H1 (cell line): Measurements from ENCODE around the gene C1QTNF1. TPM values are rescaled to one million over a fixed set of nuclear protein-coding genes. Genes with fewer than 3 reads are reported as not detected.

Source experiments
- BCL11A ChIP-seq, 2 experiments: IDR thresholded peaks; one replicate each; pipeline ENCODE4 v1.6.1; 2011; ENCODE audit warnings: low read depth in 2 of 2, low read length in 2 of 2, mild to moderate bottlenecking in 2 of 2
- CHD2 ChIP-seq: IDR thresholded peaks from 2 replicates; pipeline ENCODE4 v1.6.1; 2012; ENCODE audit warnings: low read length, improper control_type of control experiment
- GABPA ChIP-seq: IDR thresholded peaks from 2 replicates; pipeline ENCODE4 v1.6.1; 2011; ENCODE audit warnings: mild to moderate bottlenecking, low read length, moderate library complexity, borderline replicate concordance; ENCODE audit not compliant: insufficient read depth
- SIN3A ChIP-seq, 2 experiments: IDR thresholded peaks in 1 of 2; conservative IDR thresholded peaks in 1 of 2; 2 replicates each; pipeline ENCODE4 v1.6.1; 2011 to 2012; ENCODE audit warnings: low read length in 2 of 2, improper control_type of control experiment in 1 of 2, low read depth in 1 of 2, mild to moderate bottlenecking in 1 of 2
- TAF1 ChIP-seq: IDR thresholded peaks from 2 replicates; pipeline ENCODE4 v1.6.1; 2011; ENCODE audit warnings: mild to moderate bottlenecking, low read depth, low read length
- TBP ChIP-seq: IDR thresholded peaks from 2 replicates; pipeline ENCODE4 v1.6.1; 2011; ENCODE audit warnings: low read depth, low read length, improper control_type of control experiment
- ZNF274 ChIP-seq: IDR thresholded peaks from 2 replicates; pipeline ENCODE4 v1.7.0; 2012; ENCODE audit warnings: low read length, borderline replicate concordance; ENCODE audit errors: extremely low read depth
- polyA plus RNA-seq, 7 experiments: library from polyadenylated mRNA; depleted of rRNA in 3 of 7; stranded (reverse) in 5 of 7; unstranded in 2 of 7; fragments of >200 nt in 5 of 7; fragments of 200-250 nt in 2 of 7; gene quantifications; 1 replicate in 5 of 7; 2 replicates in 1 of 7; 4 replicates in 1 of 7; pipeline versions ENCODE4 v1.2.1 to v1.2.3, GENCODE V29; 2011 to 2013; ENCODE audit warnings: missing spikeins in 2 of 7, mixed read lengths in 2 of 7
- total RNA-seq: library from RNA; stranded (reverse); fragmentation: NEBNext Ultra II Directional; extraction: Animal tissue kit (Norgen Biotek cat#: 25700); gene quantifications from 2 replicates; pipeline ENCODE4 v1.2.1, GENCODE V29; 2021
- TF ChIP-seq, protein P1 (sequence below): fragments of 300-600 bp; sonication (generic); IDR thresholded peaks from 2 replicates; pipeline ENCODE4 v1.7.1; 2012; ENCODE audit warnings: low read length, moderate library complexity, mild to moderate bottlenecking, inconsistent platforms; ENCODE audit not compliant: insufficient replicate concordance
- TF ChIP-seq, protein P2 (sequence below): IDR thresholded peaks from 2 replicates; pipeline ENCODE4 v1.6.1; 2012; ENCODE audit warnings: inconsistent platforms

The C1QTNF1 gene
- total and polyA plus RNA-seq, 2 of the 8 experiments (the other 6 are each of a cell fraction or from before 2014, with no cell fraction given): 1.5 to 2.5 TPM

DNA sequence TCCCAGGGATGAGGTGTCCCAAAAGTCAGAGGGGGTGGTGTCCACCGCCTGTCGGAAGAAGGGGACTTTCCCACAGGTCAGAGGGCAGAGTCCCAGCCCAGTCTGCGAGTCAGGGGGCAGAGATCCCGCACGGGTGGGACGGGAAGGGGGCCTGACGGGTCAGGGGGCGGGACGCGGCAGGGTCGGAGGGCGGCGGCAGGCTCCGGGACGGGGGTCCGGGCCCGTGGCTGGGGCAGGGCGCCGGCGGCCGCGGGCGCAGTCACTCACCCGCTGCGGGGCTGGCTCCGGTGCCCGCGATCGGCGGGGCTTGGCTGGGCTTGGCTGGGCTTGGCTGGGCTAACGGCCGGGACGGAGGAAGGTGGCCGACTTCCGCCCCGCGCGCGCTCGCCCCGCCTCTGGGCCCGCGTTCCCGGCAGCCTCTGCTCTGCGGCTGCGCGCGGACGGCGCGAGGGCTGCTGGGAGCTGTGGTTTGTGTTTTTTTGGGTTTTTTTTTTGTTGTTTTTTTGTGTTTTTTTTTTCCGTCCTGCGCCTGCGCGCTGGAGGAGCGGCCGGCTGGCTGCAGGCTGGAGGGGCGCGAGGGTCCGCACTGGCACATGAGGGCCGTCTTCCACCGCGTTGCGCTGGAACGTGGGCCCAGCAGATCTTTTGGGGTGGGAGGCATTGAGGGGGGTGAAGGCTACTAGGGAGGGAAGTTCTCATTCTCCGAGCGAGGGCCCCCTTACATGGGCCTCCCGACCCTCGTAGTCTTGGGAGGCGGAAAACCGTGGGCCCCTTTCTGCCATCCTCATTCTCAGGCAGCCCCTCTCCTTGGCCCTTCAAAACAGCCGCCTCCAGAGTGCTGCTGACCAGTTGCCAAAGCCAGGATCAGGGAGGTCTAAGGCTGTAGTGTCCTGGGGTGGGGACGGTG is 14.3 kb upstream of the C1QTNF1 start, which contains the start of gene CANT1 (continued):
- TF ChIP-seq, protein P1, sequence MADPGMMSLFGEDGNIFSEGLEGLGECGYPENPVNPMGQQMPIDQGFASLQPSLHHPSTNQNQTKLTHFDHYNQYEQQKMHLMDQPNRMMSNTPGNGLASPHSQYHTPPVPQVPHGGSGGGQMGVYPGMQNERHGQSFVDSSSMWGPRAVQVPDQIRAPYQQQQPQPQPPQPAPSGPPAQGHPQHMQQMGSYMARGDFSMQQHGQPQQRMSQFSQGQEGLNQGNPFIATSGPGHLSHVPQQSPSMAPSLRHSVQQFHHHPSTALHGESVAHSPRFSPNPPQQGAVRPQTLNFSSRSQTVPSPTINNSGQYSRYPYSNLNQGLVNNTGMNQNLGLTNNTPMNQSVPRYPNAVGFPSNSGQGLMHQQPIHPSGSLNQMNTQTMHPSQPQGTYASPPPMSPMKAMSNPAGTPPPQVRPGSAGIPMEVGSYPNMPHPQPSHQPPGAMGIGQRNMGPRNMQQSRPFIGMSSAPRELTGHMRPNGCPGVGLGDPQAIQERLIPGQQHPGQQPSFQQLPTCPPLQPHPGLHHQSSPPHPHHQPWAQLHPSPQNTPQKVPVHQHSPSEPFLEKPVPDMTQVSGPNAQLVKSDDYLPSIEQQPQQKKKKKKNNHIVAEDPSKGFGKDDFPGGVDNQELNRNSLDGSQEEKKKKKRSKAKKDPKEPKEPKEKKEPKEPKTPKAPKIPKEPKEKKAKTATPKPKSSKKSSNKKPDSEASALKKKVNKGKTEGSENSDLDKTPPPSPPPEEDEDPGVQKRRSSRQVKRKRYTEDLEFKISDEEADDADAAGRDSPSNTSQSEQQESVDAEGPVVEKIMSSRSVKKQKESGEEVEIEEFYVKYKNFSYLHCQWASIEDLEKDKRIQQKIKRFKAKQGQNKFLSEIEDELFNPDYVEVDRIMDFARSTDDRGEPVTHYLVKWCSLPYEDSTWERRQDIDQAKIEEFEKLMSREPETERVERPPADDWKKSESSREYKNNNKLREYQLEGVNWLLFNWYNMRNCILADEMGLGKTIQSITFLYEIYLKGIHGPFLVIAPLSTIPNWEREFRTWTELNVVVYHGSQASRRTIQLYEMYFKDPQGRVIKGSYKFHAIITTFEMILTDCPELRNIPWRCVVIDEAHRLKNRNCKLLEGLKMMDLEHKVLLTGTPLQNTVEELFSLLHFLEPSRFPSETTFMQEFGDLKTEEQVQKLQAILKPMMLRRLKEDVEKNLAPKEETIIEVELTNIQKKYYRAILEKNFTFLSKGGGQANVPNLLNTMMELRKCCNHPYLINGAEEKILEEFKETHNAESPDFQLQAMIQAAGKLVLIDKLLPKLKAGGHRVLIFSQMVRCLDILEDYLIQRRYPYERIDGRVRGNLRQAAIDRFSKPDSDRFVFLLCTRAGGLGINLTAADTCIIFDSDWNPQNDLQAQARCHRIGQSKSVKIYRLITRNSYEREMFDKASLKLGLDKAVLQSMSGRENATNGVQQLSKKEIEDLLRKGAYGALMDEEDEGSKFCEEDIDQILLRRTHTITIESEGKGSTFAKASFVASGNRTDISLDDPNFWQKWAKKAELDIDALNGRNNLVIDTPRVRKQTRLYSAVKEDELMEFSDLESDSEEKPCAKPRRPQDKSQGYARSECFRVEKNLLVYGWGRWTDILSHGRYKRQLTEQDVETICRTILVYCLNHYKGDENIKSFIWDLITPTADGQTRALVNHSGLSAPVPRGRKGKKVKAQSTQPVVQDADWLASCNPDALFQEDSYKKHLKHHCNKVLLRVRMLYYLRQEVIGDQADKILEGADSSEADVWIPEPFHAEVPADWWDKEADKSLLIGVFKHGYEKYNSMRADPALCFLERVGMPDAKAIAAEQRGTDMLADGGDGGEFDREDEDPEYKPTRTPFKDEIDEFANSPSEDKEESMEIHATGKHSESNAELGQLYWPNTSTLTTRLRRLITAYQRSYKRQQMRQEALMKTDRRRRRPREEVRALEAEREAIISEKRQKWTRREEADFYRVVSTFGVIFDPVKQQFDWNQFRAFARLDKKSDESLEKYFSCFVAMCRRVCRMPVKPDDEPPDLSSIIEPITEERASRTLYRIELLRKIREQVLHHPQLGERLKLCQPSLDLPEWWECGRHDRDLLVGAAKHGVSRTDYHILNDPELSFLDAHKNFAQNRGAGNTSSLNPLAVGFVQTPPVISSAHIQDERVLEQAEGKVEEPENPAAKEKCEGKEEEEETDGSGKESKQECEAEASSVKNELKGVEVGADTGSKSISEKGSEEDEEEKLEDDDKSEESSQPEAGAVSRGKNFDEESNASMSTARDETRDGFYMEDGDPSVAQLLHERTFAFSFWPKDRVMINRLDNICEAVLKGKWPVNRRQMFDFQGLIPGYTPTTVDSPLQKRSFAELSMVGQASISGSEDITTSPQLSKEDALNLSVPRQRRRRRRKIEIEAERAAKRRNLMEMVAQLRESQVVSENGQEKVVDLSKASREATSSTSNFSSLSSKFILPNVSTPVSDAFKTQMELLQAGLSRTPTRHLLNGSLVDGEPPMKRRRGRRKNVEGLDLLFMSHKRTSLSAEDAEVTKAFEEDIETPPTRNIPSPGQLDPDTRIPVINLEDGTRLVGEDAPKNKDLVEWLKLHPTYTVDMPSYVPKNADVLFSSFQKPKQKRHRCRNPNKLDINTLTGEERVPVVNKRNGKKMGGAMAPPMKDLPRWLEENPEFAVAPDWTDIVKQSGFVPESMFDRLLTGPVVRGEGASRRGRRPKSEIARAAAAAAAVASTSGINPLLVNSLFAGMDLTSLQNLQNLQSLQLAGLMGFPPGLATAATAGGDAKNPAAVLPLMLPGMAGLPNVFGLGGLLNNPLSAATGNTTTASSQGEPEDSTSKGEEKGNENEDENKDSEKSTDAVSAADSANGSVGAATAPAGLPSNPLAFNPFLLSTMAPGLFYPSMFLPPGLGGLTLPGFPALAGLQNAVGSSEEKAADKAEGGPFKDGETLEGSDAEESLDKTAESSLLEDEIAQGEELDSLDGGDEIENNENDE: no peak
- TF ChIP-seq SIN3A (conservative IDR thresholded peaks at IDR 0.05 in 1 of 2, IDR thresholded peaks at IDR 0.05 in 1 of 2; ENCODE audit: low read depth in 1 of 2, low read length in 2 of 2): peak in 1 of 2 experiments; percentile 63; a peak in 1 of 4 replicates
- TF ChIP-seq, protein P2, sequence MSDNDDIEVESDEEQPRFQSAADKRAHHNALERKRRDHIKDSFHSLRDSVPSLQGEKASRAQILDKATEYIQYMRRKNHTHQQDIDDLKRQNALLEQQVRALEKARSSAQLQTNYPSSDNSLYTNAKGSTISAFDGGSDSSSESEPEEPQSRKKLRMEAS: peak; percentile 69
- no peak for TF ChIP-seq BCL11A (IDR thresholded peaks at IDR 0.05; ENCODE audit: low read depth in 2 of 2, low read length in 2 of 2)
- no peak for TF ChIP-seq ZNF274
- peak; percentile 43; the same call in 1 of the 2 replicates for TF ChIP-seq TBP
- TF ChIP-seq GABPA: no peak
- no peak for TF ChIP-seq CHD2
- TF ChIP-seq TAF1: peak; percentile 56; the same call in 1 of the 2 replicates
